ENCODE results near the gene CCDC86.

Gene CCDC86

GRCh38 chr11:60840470-60841430, 1.2 kb upstream of the CCDC86 start:
- Histone ChIP-seq H3K36me3 (replicated peaks) (peaks cover 13% of the 10 kb centered on the region), H3K9me3 (no peaks in the 10 kb centered on the region), H3K27me3 (ENCODE audit: low read depth) (no peaks in the 10 kb centered on the region), H3K4me1 (peaks cover 12% of the 10 kb centered on the region), H3K4me3 (no peak overlapping the region)
- no peak for DNase-seq (ENCODE audit: low spot score in 2 of 2)
- in situ Hi-C loops (cut with MboI; ENCODE audit: low sequenced_read_pairs), result no loop called here

GRCh38 chr11:60842668-60843600, 1.0 kb downstream of the CCDC86 start:
- Histone ChIP-seq H3K36me3 (replicated peaks) (peaks cover 28% of the 10 kb centered on the region), H3K27me3 (ENCODE audit: low read depth) (no peaks in the 10 kb centered on the region), H3K4me1 (peaks cover 12% of the 10 kb centered on the region), H3K4me3 (peak overlapping the region; percentile 78), H3K9me3 (no peaks in the 10 kb centered on the region)
- no peak for DNase-seq (ENCODE audit: low spot score in 2 of 2)
- in situ Hi-C loops (cut with MboI; ENCODE audit: low sequenced_read_pairs), result no loop called here

- H3K27me3 ChIP-seq (ENCODE audit: low read depth), result no peaks in the 10 kb centered on the region
- peak overlapping the region; percentile 78 for H3K4me3 ChIP-seq
- peaks cover 41% of the 10 kb centered on the region for H3K36me3 ChIP-seq (replicated peaks)
- H3K4me1 ChIP-seq, result peaks cover 12% of the 10 kb centered on the region
- DNase-seq (ENCODE audit: low spot score in 2 of 2), result peak in 1 of 2 experiments; percentile 18
- no peaks in the 10 kb centered on the region for H3K9me3 ChIP-seq
- in situ Hi-C loops (cut with MboI; ENCODE audit: low sequenced_read_pairs), result no loop called here
Observed at GRCh38 chr11:60844045-60844869, 2.3 kb downstream of the CCDC86 start.

- no peak for DNase-seq (ENCODE audit: low spot score in 2 of 2)
- in situ Hi-C loops (cut with MboI; ENCODE audit: low sequenced_read_pairs), result no loop called here
- no peaks in the 10 kb centered on the region for H3K27me3 ChIP-seq (ENCODE audit: low read depth)
- peaks cover 44% of the 10 kb centered on the region for H3K36me3 ChIP-seq (replicated peaks)
- H3K4me3 ChIP-seq, result peak overlapping the region; percentile 78
- H3K9me3 ChIP-seq, result no peaks in the 10 kb centered on the region
- H3K4me1 ChIP-seq, result peaks cover 12% of the 10 kb centered on the region
Observed at GRCh38 chr11:60844870-60845221, 2.9 kb downstream of the CCDC86 start.

- Histone ChIP-seq H3K9me3 (no peaks in the 10 kb centered on the region), H3K27me3 (ENCODE audit: low read depth) (no peaks in the 10 kb centered on the region), H3K4me1 (peaks cover 12% of the 10 kb centered on the region), H3K4me3 (peak overlapping the region; percentile 78; the same call in 1 of the 2 replicates), H3K36me3 (replicated peaks) (peaks cover 47% of the 10 kb centered on the region)
- no peak for DNase-seq (ENCODE audit: low spot score in 2 of 2)
- in situ Hi-C loops (cut with MboI; ENCODE audit: low sequenced_read_pairs), result no loop called here
Observed at GRCh38 chr11:60845338-60845737, 3.4 kb downstream of the CCDC86 start.

GRCh38 chr11:60847281-60847680, 5.4 kb downstream of the CCDC86 start:
- no peak for DNase-seq (ENCODE audit: low spot score in 2 of 2)
- in situ Hi-C loops (cut with MboI; ENCODE audit: low sequenced_read_pairs), result no loop called here
- no peaks in the 10 kb centered on the region for H3K27me3 ChIP-seq (ENCODE audit: low read depth)
- peaks cover 8% of the 10 kb centered on the region for H3K4me1 ChIP-seq
- peaks cover 65% of the 10 kb centered on the region for H3K36me3 ChIP-seq (replicated peaks)
- H3K4me3 ChIP-seq, result no peak overlapping the region
- H3K9me3 ChIP-seq, result no peaks in the 10 kb centered on the region

- H3K27me3 ChIP-seq (ENCODE audit: low read depth), result no peaks in the 10 kb centered on the region
- H3K4me1 ChIP-seq, result peaks cover 8% of the 10 kb centered on the region
- DNase-seq (ENCODE audit: low spot score in 2 of 2), result no peak
- in situ Hi-C loops (cut with MboI; ENCODE audit: low sequenced_read_pairs), result no loop called here
- peaks cover 65% of the 10 kb centered on the region for H3K36me3 ChIP-seq (replicated peaks)
- no peaks in the 10 kb centered on the region for H3K9me3 ChIP-seq
- no peak overlapping the region for H3K4me3 ChIP-seq
Observed at GRCh38 chr11:60847896-60848295, 6.0 kb downstream of the CCDC86 start.

- H3K4me3 ChIP-seq, result no peak overlapping the region
- peaks cover 65% of the 10 kb centered on the region for H3K36me3 ChIP-seq (replicated peaks)
- in situ Hi-C loops (cut with MboI; ENCODE audit: low sequenced_read_pairs), result no loop called here
- H3K4me1 ChIP-seq, result peaks cover 8% of the 10 kb centered on the region
- no peaks in the 10 kb centered on the region for H3K9me3 ChIP-seq
- H3K27me3 ChIP-seq (ENCODE audit: low read depth), result no peaks in the 10 kb centered on the region
- no peak for DNase-seq (ENCODE audit: low spot score in 2 of 2)
Observed at GRCh38 chr11:60848714-60849151, 6.8 kb downstream of the CCDC86 start.

- in situ Hi-C loops (cut with MboI; ENCODE audit: low sequenced_read_pairs), result no loop called here
- no peaks in the 10 kb centered on the region for H3K9me3 ChIP-seq
- H3K4me1 ChIP-seq, result peaks cover 2% of the 10 kb centered on the region; the same call in 1 of the 2 replicates
- DNase-seq (ENCODE audit: low spot score in 2 of 2), result no peak
- peaks cover 61% of the 10 kb centered on the region for H3K36me3 ChIP-seq (replicated peaks)
- H3K4me3 ChIP-seq, result no peak overlapping the region
- no peaks in the 10 kb centered on the region for H3K27me3 ChIP-seq (ENCODE audit: low read depth)
Observed at GRCh38 chr11:60849641-60850520, 8.0 kb downstream of the CCDC86 start.

- H3K9me3 ChIP-seq, result no peaks in the 10 kb centered on the region
- peaks cover 46% of the 10 kb centered on the region for H3K36me3 ChIP-seq (replicated peaks)
- no peak overlapping the region for H3K4me3 ChIP-seq
- H3K4me1 ChIP-seq, result no peaks in the 10 kb centered on the region
- no peak for DNase-seq (ENCODE audit: low spot score in 2 of 2)
- in situ Hi-C loops (cut with MboI; ENCODE audit: low sequenced_read_pairs), result no loop called here
- no peaks in the 10 kb centered on the region for H3K27me3 ChIP-seq (ENCODE audit: low read depth)
Observed at GRCh38 chr11:60851327-60852104, 9.6 kb downstream of the CCDC86 start.

GRCh38 chr11:60852117-60852981, 10.4 kb downstream of the CCDC86 start:
- no peak for DNase-seq (ENCODE audit: low spot score in 2 of 2)
- no peak overlapping the region for H3K4me3 ChIP-seq
- no peaks in the 10 kb centered on the region for H3K9me3 ChIP-seq
- peaks cover 43% of the 10 kb centered on the region for H3K36me3 ChIP-seq (replicated peaks)
- in situ Hi-C loops (cut with MboI; ENCODE audit: low sequenced_read_pairs), result no loop called here
- no peaks in the 10 kb centered on the region for H3K4me1 ChIP-seq
- H3K27me3 ChIP-seq (ENCODE audit: low read depth), result no peaks in the 10 kb centered on the region

All from HAP-1 (cell line).